Measurements from ENCODE around the gene RANBP17.

RANBP17 gene

GRCh38 chr5:171120986-171121622 lies 259.3 kb downstream of the RANBP17 start:
- Histone ChIP-seq H3K4me1 (ENCODE audit: control insufficient read depth, low read length) (no peaks in the 10 kb centered on the region), H3K79me2 (ENCODE audit: control insufficient read depth, low read length) (no peaks in the 10 kb centered on the region), H3K36me3 (ENCODE audit: control insufficient read depth, low read length) (no peaks in the 10 kb centered on the region), H3K9me3 (ENCODE audit: control insufficient read depth, insufficient read depth, low read length) (no peaks in the 10 kb centered on the region; the same call in 1 of the 2 replicates), H4K20me1 (ENCODE audit: control insufficient read depth, insufficient read depth, low read depth, low read length) (no peaks in the 10 kb centered on the region), H3K27ac (ENCODE audit: low read depth, low read length) (no peak overlapping the region), H3K4me2 (ENCODE audit: low read length) (no peak overlapping the region), H3K4me3 (ENCODE audit: low read length) (no peak overlapping the region), H3K27me3 (ENCODE audit: control insufficient read depth, low read length) (no peaks in the 10 kb centered on the region), H3F3A (ENCODE audit: control insufficient read depth, insufficient read depth) (no peaks in the 10 kb centered on the region), H3K9me2 (replicated peaks; ENCODE audit: control insufficient read depth, low read length) (no peaks in the 10 kb centered on the region)
- TF ChIP-seq EZH2phosphoT487 (IDR thresholded peaks at IDR 0.05; ENCODE audit: borderline replicate concordance, low read length) (no peak), CTCF (IDR thresholded peaks at IDR 0.05; ENCODE audit: low read depth, low read length, poor library complexity, severe bottlenecking) (no peak)

GRCh38 chr5:171121638-171122037 lies 259.8 kb downstream of the RANBP17 start:
- H3K4me3 ChIP-seq (ENCODE audit: low read length) = no peak overlapping the region
- H3K79me2 ChIP-seq (ENCODE audit: control insufficient read depth, low read length) = no peaks in the 10 kb centered on the region
- no peak overlapping the region for H3K27ac ChIP-seq (ENCODE audit: low read depth, low read length)

GRCh38 chr5:171122372-171122771 lies 260.6 kb downstream of the RANBP17 start:
- H3K4me2 ChIP-seq (ENCODE audit: low read length) = no peak overlapping the region
- no peaks in the 10 kb centered on the region for H3K36me3 ChIP-seq (ENCODE audit: control insufficient read depth, low read length)
- no peaks in the 10 kb centered on the region for H3F3A ChIP-seq (ENCODE audit: control insufficient read depth, insufficient read depth)
- H3K9me2 ChIP-seq (replicated peaks; ENCODE audit: control insufficient read depth, low read length) = no peaks in the 10 kb centered on the region
- TF ChIP-seq EZH2phosphoT487 (IDR thresholded peaks at IDR 0.05; ENCODE audit: borderline replicate concordance, low read length) (no peak), CTCF (IDR thresholded peaks at IDR 0.05; ENCODE audit: low read depth, low read length, poor library complexity, severe bottlenecking) (no peak)
- no peaks in the 10 kb centered on the region for H3K27me3 ChIP-seq (ENCODE audit: control insufficient read depth, low read length)
- H3K9me3 ChIP-seq (ENCODE audit: control insufficient read depth, insufficient read depth, low read length) = no peaks in the 10 kb centered on the region; the same call in 1 of the 2 replicates
- no peak overlapping the region for H3K4me3 ChIP-seq (ENCODE audit: low read length)
- H3K27ac ChIP-seq (ENCODE audit: low read depth, low read length) = no peak overlapping the region
- no peaks in the 10 kb centered on the region for H3K79me2 ChIP-seq (ENCODE audit: control insufficient read depth, low read length)
- H3K4me1 ChIP-seq (ENCODE audit: control insufficient read depth, low read length) = no peaks in the 10 kb centered on the region
- H4K20me1 ChIP-seq (ENCODE audit: control insufficient read depth, insufficient read depth, low read depth, low read length) = no peaks in the 10 kb centered on the region

More at GRCh38 chr5:171121638-171122037, 259.8 kb downstream of the RANBP17 start:
- H4K20me1 ChIP-seq (ENCODE audit: control insufficient read depth, insufficient read depth, low read depth, low read length) = no peaks in the 10 kb centered on the region
- H3K9me3 ChIP-seq (ENCODE audit: control insufficient read depth, insufficient read depth, low read length) = no peaks in the 10 kb centered on the region; the same call in 1 of the 2 replicates
- no peaks in the 10 kb centered on the region for H3K4me1 ChIP-seq (ENCODE audit: control insufficient read depth, low read length)
- no peaks in the 10 kb centered on the region for H3K27me3 ChIP-seq (ENCODE audit: control insufficient read depth, low read length)
- TF ChIP-seq CTCF (IDR thresholded peaks at IDR 0.05; ENCODE audit: low read depth, low read length, poor library complexity, severe bottlenecking) (no peak), EZH2phosphoT487 (IDR thresholded peaks at IDR 0.05; ENCODE audit: borderline replicate concordance, low read length) (no peak)
- H3K9me2 ChIP-seq (replicated peaks; ENCODE audit: control insufficient read depth, low read length) = no peaks in the 10 kb centered on the region
- no peak overlapping the region for H3K4me2 ChIP-seq (ENCODE audit: low read length)
- H3F3A ChIP-seq (ENCODE audit: control insufficient read depth, insufficient read depth) = no peaks in the 10 kb centered on the region
- H3K36me3 ChIP-seq (ENCODE audit: control insufficient read depth, low read length) = no peaks in the 10 kb centered on the region

Measured in DOHH2 (cell line).